MCF 10A (cell line): Measurements from ENCODE around the gene SCO1. TPM values are rescaled to one million over a fixed set of nuclear protein-coding genes. Genes with fewer than 3 reads are reported as not detected.

Experiments
- BruUV-seq: library from RNA; stranded (reverse); fragments of 400-500 nt; replicated peaks from 2 replicates; lab custom pipeline; 2021; lab: Mats Ljungman, UMichigan
- CTCF ChIA-PET: fragments of 300-600 bp; sonication (Branson Sonifier 250); formaldehyde crosslinking; extraction: SDS; loops from one replicate; lab custom pipeline; 2021; ENCODE audit warnings: antibody characterized with exemption, inconsistent platforms; lab: Yijun Ruan, JAX
- POLR2A ChIA-PET: fragments of 300-600, 350-650 bp; sonication (Branson Sonifier 250); formaldehyde crosslinking; extraction: SDS; loops from one replicate; lab custom pipeline; 2020; ENCODE audit warnings: antibody characterized with exemption, inconsistent platforms; lab: Yijun Ruan, JAX
- DNase-seq: peaks from one replicate; pipeline ENCODE4 v3.0.0-alpha.2; 2018; ENCODE audit not compliant: unreplicated experiment
- H3K27ac Mint-ChIP-seq: one replicate; pipeline ENCODE4 v1.8.0; 2022; ENCODE audit warnings: mild to moderate bottlenecking, low read depth, mixed read lengths; ENCODE audit not compliant: unreplicated experiment
- H3K27me3 Mint-ChIP-seq: one replicate; pipeline ENCODE4 v1.8.0; 2022; ENCODE audit warnings: mixed read lengths; ENCODE audit not compliant: insufficient read depth, unreplicated experiment
- H3K36me3 Mint-ChIP-seq: one replicate; pipeline ENCODE4 v1.8.0; 2022; ENCODE audit warnings: mild to moderate bottlenecking, moderate library complexity, mixed read lengths; ENCODE audit not compliant: insufficient read depth, unreplicated experiment
- H3K4me1 Mint-ChIP-seq: one replicate; pipeline ENCODE4 v1.8.0; 2022; ENCODE audit warnings: mixed read lengths; ENCODE audit not compliant: insufficient read depth, unreplicated experiment
- H3K4me3 Mint-ChIP-seq: one replicate; pipeline ENCODE4 v1.8.0; 2022; ENCODE audit warnings: mild to moderate bottlenecking, moderate library complexity, mixed read lengths; ENCODE audit not compliant: unreplicated experiment
- H3K9me3 Mint-ChIP-seq: one replicate; pipeline ENCODE4 v1.8.0; 2022; ENCODE audit warnings: mixed read lengths; ENCODE audit not compliant: unreplicated experiment
- intact Hi-C: fragments of 100-400 bp; cut with micrococcal nuclease; formaldehyde crosslinking; loops from 2 replicates; pipeline ENCODE4 v1.14.1; 2022
- total RNA-seq: library from RNA; stranded (reverse); gene quantifications from 2 replicates; pipeline ENCODE4 v1.2.3, GENCODE V29; 2022
- TF ChIP-seq, protein P1 (sequence below): fragments of 200-600 bp; IDR thresholded peaks from one replicate; pipeline ENCODE4 v1.8.0; 2022; ENCODE audit warnings: antibody characterized with exemption, mild to moderate bottlenecking; ENCODE audit not compliant: unreplicated experiment

Gene SCO1
- total RNA-seq, 1 experiment from 2014 or later: 55.8 TPM

DNA sequence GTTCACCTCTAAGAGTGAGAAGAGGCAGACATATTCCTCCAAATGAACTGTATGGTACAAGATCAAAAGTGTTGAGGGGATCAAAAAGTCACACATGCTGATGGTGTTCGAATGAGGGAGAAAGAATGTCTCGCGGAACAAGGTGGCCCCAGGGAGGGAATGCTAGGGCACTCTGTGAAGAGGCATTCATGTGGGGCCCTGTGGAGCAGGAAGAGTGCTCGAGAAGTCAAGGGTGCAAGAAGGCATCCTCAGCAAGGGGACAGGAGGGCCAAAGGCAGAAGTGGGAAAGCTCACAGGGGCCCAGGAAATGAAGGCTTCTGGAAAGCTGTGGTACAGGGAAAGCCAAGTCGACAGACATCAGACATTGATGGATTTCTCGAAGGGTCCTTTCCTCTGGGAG lies 34.1 kb downstream of the SCO1 start:
- Mint-ChIP-seq H3K9me3 (no peaks in the 10 kb centered on the region), H3K27ac (no peak overlapping the region), H3K4me3 (no peak overlapping the region), H3K36me3 (no peaks in the 10 kb centered on the region), H3K4me1 (no peaks in the 10 kb centered on the region), H3K27me3 (no peaks in the 10 kb centered on the region)
- no TSS peak for BruUV-seq
- ChIA-PET POLR2A (no interaction called here), CTCF (interaction anchor here (0.7 to 1.8 kb wide), 3 partner anchors 17 to 1323 kb away, joined by 3 to 7 read pairs (median 4); no protein-coding TSS in a partner anchor)
- TF ChIP-seq, protein P1, sequence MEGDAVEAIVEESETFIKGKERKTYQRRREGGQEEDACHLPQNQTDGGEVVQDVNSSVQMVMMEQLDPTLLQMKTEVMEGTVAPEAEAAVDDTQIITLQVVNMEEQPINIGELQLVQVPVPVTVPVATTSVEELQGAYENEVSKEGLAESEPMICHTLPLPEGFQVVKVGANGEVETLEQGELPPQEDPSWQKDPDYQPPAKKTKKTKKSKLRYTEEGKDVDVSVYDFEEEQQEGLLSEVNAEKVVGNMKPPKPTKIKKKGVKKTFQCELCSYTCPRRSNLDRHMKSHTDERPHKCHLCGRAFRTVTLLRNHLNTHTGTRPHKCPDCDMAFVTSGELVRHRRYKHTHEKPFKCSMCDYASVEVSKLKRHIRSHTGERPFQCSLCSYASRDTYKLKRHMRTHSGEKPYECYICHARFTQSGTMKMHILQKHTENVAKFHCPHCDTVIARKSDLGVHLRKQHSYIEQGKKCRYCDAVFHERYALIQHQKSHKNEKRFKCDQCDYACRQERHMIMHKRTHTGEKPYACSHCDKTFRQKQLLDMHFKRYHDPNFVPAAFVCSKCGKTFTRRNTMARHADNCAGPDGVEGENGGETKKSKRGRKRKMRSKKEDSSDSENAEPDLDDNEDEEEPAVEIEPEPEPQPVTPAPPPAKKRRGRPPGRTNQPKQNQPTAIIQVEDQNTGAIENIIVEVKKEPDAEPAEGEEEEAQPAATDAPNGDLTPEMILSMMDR: no peak
- intact Hi-C loops: no loop called here
- DNase-seq: no peak

GRCh38 chr17:10661437-10661836 lies 35.9 kb downstream of the SCO1 start:
- TF ChIP-seq, protein P1: no peak
- ChIA-PET CTCF (interaction anchor here (0.6 to 3.1 kb wide), 4 partner anchors 16 to 44 kb away, joined by 3 to 20 read pairs (median 4); no protein-coding TSS in a partner anchor), POLR2A (no interaction called here)
- H3K27me3 Mint-ChIP-seq: no peaks in the 10 kb centered on the region
- intact Hi-C loops: no loop called here
- no TSS peak for BruUV-seq
- no peaks in the 10 kb centered on the region for H3K9me3 Mint-ChIP-seq
- no peak for DNase-seq
- no peak overlapping the region for H3K27ac Mint-ChIP-seq
- no peak overlapping the region for H3K4me3 Mint-ChIP-seq
- H3K4me1 Mint-ChIP-seq: no peaks in the 10 kb centered on the region
- H3K36me3 Mint-ChIP-seq: no peaks in the 10 kb centered on the region

DNA sequence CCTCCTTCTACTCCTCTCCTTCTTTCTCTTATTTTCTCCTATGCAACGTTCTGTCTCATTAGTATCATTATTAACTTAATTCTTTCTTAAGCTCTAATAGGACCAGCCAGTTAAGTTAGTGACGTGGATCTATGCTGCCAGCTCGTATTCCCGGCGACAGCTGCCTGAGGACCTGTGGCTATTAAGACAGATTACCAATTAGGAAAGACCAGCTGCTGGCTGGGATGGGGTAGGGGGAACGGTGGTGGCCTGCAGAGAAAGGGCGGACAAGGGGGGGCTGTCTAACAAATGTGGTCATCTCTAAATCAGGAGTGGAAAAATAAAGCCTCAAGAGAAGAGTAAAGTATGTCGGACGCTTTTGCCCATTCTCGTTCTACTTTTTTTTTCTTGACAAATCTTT lies 39.5 kb downstream of the SCO1 start:
- POLR2A ChIA-PET: no interaction called here
- H3K27me3 Mint-ChIP-seq: no peaks in the 10 kb centered on the region
- no peak for DNase-seq
- H3K9me3 Mint-ChIP-seq: no peaks in the 10 kb centered on the region
- BruUV-seq: no TSS peak
- intact Hi-C loops: no loop called here
- H3K4me1 Mint-ChIP-seq: no peaks in the 10 kb centered on the region
- TF ChIP-seq, protein P1: no peak
- CTCF ChIA-PET: interaction anchor here (1.3 to 1.6 kb wide), 2 partner anchors 11 to 27 kb away, joined by 4 to 7 read pairs; no protein-coding TSS in a partner anchor
- H3K36me3 Mint-ChIP-seq: no peaks in the 10 kb centered on the region
- H3K27ac Mint-ChIP-seq: no peak overlapping the region
- H3K4me3 Mint-ChIP-seq: no peak overlapping the region

DNA sequence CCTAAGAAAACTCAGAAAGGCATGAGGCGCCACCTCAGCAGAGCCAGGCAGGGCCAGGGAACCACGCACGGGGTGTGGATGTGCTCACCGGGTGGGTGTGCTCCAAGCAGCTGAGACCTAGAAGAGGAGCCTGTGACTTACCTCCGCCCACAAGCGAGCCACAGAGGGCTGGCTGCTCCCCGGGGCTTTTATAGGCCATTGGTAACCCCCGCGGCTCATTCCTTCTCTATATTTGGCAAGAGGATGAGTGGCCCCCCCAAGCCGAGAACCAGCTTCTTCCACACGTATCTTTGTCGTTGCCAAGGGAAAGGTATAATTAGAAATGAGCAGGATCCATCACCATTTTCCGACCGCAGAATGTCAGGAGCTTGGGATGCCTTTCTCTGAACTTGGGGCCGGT lies 40.2 kb downstream of the SCO1 start, which contains the start of gene MYH3:
Gene MYH3 (minus strand): TSS at position 162 of the 400 bp plus-strand sequence. CDS start 2,245 bp downstream, outside the sequence.
- Mint-ChIP-seq H3K36me3 (no peaks in the 10 kb centered on the region), H3K9me3 (no peaks in the 10 kb centered on the region), H3K4me3 (no peak within 1 kb of the TSS), H3K27ac (no peak within 1 kb of the TSS), H3K27me3 (no peaks in the 10 kb centered on the region), H3K4me1 (no peaks in the 10 kb centered on the region)
- no TSS peak for BruUV-seq
- TF ChIP-seq, protein P1: no peak
- ChIA-PET CTCF (interaction anchor here (0.6 to 1.6 kb wide), 4 partner anchors 10 to 363 kb away, joined by 3 to 7 read pairs (median 4); no protein-coding TSS in a partner anchor), POLR2A (no interaction called here)
- DNase-seq: no peak
- intact Hi-C loops: no loop called here
